Transverse colon (tissue), 4 donors: ENCODE results near the gene B4GALT2. TPM values are rescaled to one million over a fixed set of nuclear protein-coding genes. Genes with fewer than 3 reads are reported as not detected.
A peak's percentile ranks its signal among the peaks of the same experiment; 100 is the strongest.

Experiments used
- DNase-seq: peaks from one replicate; pipeline ENCODE4 v3.0.0-alpha.2; 2019
- H3K27ac ChIP-seq, 4 donors: fragments of 200-600 bp; sonication (generic); 2 replicates each; pipeline ENCODE4 v1.5.1; 2016 to 2018; ENCODE audit warnings: inconsistent platforms in 4 of 4
- H3K27me3 ChIP-seq: fragments of 200-600 bp; sonication (generic); 2 replicates; pipeline ENCODE4 v1.5.1; 2017; ENCODE audit warnings: inconsistent platforms
- H3K36me3 ChIP-seq, 4 donors: fragments of 200-600 bp; sonication (generic); 2 replicates each; pipeline ENCODE4 v1.5.1; 2017 to 2019; ENCODE audit warnings: inconsistent platforms in 4 of 4
- H3K4me1 ChIP-seq, 4 donors: fragments of 200-600 bp; sonication (generic); 2 replicates each; pipeline ENCODE4 v1.5.1; 2017 to 2020; ENCODE audit warnings: inconsistent platforms in 4 of 4
- H3K4me3 ChIP-seq, 4 donors: fragments of 200-600 bp; sonication (generic); 1 replicate in 1 of 4; 2 replicates in 3 of 4; pipeline versions ENCODE4 v1.5.1 to v1.6.1; 2017 to 2019; ENCODE audit warnings: inconsistent platforms in 4 of 4
- H3K9me3 ChIP-seq, 2 donors: fragments of 200-600 bp; sonication (generic); 2 replicates each; pipeline ENCODE4 v1.5.1; 2017 to 2019; ENCODE audit warnings: inconsistent platforms in 2 of 2
- EP300 ChIP-seq: sonication (generic); formaldehyde crosslinking; IDR thresholded peaks from one replicate; pipeline ENCODE4 v1.6.1; 2017; ENCODE audit warnings: antibody characterized with exemption, low read depth
- POLR2A ChIP-seq: fragments of 450-650 bp; IDR thresholded peaks from one replicate; pipeline ENCODE4 v1.6.1; 2016; ENCODE audit warnings: antibody characterized with exemption, mild to moderate bottlenecking, moderate library complexity
- POLR2AphosphoS5 ChIP-seq, 3 donors: sonication (generic); formaldehyde crosslinking; IDR thresholded peaks; one replicate each; pipeline ENCODE4 v1.6.1; 2016; ENCODE audit warnings: antibody characterized with exemption in 3 of 3
- WGBS, 2 donors: methylation state at CpG; one replicate each; pipeline ENCODE4 v1.1.5; 2018; ENCODE audit warnings: low coverage in 1 of 2; 5-methylcytosine and 5-hydroxymethylcytosine counted together
- in situ Hi-C, 4 donors: fragments of 200-750 bp; cut with MboI; loops; one replicate each; pipeline versions ENCODE4 v1.15.0 to v1.15.1; 2017; ENCODE audit warnings: low sequenced_read_pairs in 3 of 4, low pct_ligation_motif_present in 1 of 4, low pct_unique_long_range_greater_than_20kb in 1 of 4
- intact Hi-C: fragments of 100-400 bp; cut with DNase I; formaldehyde crosslinking; loops from one replicate; pipeline ENCODE4 v1.15.1; 2023; ENCODE audit warnings: low total_unique reads
- total RNA-seq, 4 donors: library from RNA; depleted of rRNA; stranded (reverse); fragments of >200 nt; gene quantifications; one replicate each; pipeline ENCODE4 v1.1.0, GENCODE V29; 2016
- TF ChIP-seq, protein P1 (sequence below), 5 experiments: fragments of 200-600 bp in 3 of 5; fragments of 450-650 bp in 2 of 5; sonication (generic) in 3 of 5; IDR thresholded peaks; 1 replicate in 2 of 5; 2 replicates in 3 of 5; pipeline ENCODE4 v1.5.1; 2016 to 2017; ENCODE audit warnings: antibody characterized with exemption in 5 of 5, inconsistent platforms in 3 of 5, mild to moderate bottlenecking in 2 of 5, moderate library complexity in 1 of 5

Gene B4GALT2
- total RNA-seq, 4 donors from 2014 or later, result 16.5 to 19.5 (median 18.6) TPM

DNA sequence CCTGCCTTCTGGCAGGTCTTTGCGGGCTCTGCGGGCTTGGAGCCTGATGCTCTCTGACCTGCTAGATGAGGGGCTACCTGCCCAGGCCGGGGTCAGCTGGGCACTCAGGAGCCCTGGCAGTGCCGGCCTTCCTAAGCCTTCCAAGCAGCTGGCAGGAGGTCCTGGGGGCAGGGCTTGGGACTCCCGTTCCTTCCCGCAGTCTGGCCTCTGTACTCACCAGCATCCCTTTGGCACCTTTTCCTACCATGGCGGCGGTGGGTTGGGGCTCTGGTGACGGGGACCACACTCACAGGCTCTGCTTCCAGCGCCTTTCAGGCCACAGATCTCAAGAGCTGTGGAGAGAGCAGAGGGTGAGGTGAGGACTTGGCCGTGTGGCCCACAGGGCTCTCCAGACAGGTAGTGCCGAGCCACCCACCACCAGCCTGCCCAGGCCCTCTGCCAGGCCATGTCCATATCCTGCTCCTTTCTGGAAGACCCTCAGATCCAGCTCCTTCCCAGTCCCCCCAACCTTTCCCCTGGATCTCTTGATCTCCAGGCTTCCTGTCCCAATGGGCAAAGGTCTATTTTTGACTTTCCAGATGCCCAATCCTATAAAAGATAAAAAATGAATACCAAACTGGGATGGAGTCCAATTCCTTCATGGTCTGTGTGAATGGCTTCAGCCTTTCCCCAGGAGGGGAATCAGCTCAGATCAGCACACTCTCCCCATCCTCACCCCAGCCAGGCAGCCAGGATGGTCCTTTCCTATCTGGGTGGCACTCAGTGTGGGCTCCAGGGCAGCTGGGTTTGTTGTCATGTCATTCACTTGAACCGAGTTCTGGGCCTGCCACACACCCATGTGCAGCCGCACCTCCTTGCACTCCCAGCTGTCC lies 45.3 kb downstream of the B4GALT2 start:
- in situ Hi-C loops, result no loop called here
- H3K36me3 ChIP-seq, result no peaks in the 10 kb centered on the region
- H3K4me1 ChIP-seq, result peaks cover 13 to 42% (median 28%) of the 10 kb centered on the region in 4 donors
- 80 to 91% methylated on average over 1 to 14 of the region's 14 CpGs for WGBS, 2 donors
- no peaks in the 10 kb centered on the region for H3K9me3 ChIP-seq
- TF ChIP-seq POLR2AphosphoS5 (IDR thresholded peaks at IDR 0.05) (no peak), POLR2A (no peak), EP300 (no peak)
- TF ChIP-seq, protein P1, sequence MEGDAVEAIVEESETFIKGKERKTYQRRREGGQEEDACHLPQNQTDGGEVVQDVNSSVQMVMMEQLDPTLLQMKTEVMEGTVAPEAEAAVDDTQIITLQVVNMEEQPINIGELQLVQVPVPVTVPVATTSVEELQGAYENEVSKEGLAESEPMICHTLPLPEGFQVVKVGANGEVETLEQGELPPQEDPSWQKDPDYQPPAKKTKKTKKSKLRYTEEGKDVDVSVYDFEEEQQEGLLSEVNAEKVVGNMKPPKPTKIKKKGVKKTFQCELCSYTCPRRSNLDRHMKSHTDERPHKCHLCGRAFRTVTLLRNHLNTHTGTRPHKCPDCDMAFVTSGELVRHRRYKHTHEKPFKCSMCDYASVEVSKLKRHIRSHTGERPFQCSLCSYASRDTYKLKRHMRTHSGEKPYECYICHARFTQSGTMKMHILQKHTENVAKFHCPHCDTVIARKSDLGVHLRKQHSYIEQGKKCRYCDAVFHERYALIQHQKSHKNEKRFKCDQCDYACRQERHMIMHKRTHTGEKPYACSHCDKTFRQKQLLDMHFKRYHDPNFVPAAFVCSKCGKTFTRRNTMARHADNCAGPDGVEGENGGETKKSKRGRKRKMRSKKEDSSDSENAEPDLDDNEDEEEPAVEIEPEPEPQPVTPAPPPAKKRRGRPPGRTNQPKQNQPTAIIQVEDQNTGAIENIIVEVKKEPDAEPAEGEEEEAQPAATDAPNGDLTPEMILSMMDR (IDR thresholded peaks at IDR 0.05), result no peak
- no peak overlapping the region for H3K4me3 ChIP-seq
- H3K27me3 ChIP-seq, result no peaks in the 10 kb centered on the region
- DNase-seq, result no peak
- no peak overlapping the region for H3K27ac ChIP-seq
- intact Hi-C loops, result no loop called here

DNA sequence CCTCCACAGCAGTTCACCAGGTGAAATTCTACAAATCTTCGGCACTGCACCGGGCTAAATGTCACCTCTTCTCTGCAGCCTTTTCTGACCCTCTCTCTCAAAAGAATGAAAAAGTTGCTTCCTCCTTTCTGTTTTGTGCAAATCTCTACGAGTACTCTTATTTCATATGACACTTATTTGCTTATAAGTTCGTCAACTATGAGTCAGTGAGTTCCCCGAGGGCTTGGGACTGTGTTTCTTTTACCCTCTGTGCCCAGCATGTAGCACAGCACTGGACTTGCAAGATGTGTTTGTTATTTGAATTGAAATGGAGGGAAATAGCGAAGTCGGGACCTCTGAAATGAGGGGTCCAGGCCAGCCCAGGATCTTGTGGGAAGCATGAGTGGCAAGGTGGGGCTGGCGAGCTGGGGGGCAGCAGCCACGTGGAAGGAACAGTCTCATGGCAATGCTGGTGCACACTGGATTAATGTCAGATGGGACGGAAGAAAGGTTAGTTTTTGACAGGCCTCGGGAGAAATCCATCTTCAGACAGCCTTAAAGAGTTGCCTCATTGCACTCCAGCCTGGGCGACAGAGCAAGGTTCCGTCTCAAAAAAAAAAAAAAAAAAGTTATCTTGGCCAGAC lies 46.0 kb downstream of the B4GALT2 start:
- Histone ChIP-seq H3K9me3 (no peaks in the 10 kb centered on the region), H3K27ac (peak overlapping the region; percentile 58 to 96 (median 86)), H3K27me3 (no peaks in the 10 kb centered on the region), H3K36me3 (no peaks in the 10 kb centered on the region), H3K4me3 (no peak overlapping the region), H3K4me1 (peaks cover 16 to 47% (median 32%) of the 10 kb centered on the region in 4 donors)
- intact Hi-C loops, result no loop called here
- in situ Hi-C loops, result loop anchor here in 1 of 4 donors (25.0 kb wide), 1 partner anchor 263 kb away; no protein-coding TSS in a partner anchor
- 80 to 81% methylated on average over 7 to 13 of the region's 13 CpGs for WGBS, 2 donors
- no peak for DNase-seq
- TF ChIP-seq POLR2A (no peak), EP300 (no peak), POLR2AphosphoS5 (IDR thresholded peaks at IDR 0.05) (no peak)
- TF ChIP-seq, protein P1 (IDR thresholded peaks at IDR 0.05), result no peak

DNA sequence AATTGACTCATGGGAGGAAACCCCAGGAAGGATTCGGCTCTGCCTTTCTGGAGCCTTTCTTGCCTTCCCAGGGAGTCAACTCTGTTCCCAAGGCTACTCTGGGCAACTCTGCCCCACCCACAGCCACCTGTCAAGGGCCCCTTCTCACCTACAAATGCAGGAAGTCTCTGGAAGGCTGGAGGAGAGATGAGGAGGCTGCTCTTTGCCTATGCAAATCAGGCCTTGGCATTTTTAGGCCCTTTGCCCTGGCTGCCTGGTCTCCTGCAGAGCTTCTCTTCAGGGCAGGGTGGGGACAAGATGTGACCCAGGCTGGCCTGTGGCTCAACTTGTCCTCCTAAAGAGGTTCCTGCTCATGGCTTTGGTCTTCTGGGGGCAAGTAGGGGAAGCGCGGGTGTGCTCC lies 46.8 kb downstream of the B4GALT2 start:
- DNase-seq, result peak; percentile 77
- 65 to 71% methylated on average over 1 to 3 of the region's 3 CpGs for WGBS, 2 donors
- in situ Hi-C loops (loop anchor here in 1 of 4 donors (25.0 kb wide), 1 partner anchor 264 kb away; no protein-coding TSS in a partner anchor), intact Hi-C loops (no loop called here)
- no peaks in the 10 kb centered on the region for H3K27me3 ChIP-seq
- H3K4me1 ChIP-seq, result peaks cover 18 to 47% (median 33%) of the 10 kb centered on the region in 4 donors
- H3K4me3 ChIP-seq, result no peak overlapping the region
- H3K27ac ChIP-seq, result peak overlapping the region; percentile 58 to 96 (median 86)
- H3K36me3 ChIP-seq, result no peaks in the 10 kb centered on the region
- TF ChIP-seq, protein P1 (IDR thresholded peaks at IDR 0.05), result no peak
- TF ChIP-seq POLR2AphosphoS5 (IDR thresholded peaks at IDR 0.05), result peak in 1 of 3 donors; percentile 24
- no peak for TF ChIP-seq EP300
- TF ChIP-seq POLR2A, result no peak
- H3K9me3 ChIP-seq, result no peaks in the 10 kb centered on the region

DNA sequence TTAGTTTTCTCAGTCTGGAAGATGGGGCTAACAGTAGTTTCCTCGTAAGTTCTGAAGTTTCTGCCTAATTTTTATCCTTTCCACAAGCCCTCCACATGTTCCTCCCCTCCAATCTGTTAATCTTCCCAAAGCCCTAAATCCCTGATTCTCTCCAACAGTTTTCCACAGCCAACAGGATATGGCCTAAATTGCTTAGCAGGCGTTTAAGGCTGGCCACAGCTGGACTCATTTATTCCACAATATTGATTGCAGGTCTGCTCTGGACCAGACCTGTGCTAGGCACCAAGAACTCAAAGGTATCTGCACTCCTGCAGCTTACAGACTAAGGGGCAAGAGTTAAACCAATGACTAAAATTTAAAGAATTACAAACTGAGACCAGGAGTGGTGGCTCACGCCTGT lies 48.3 kb downstream of the B4GALT2 start:
- Histone ChIP-seq H3K4me3 (no peak overlapping the region), H3K27ac (peak overlapping the region; percentile 52 to 96 (median 86)), H3K36me3 (no peaks in the 10 kb centered on the region), H3K27me3 (no peaks in the 10 kb centered on the region), H3K4me1 (peaks cover 25 to 57% (median 43%) of the 10 kb centered on the region in 4 donors), H3K9me3 (no peaks in the 10 kb centered on the region)
- DNase-seq, result no peak
- in situ Hi-C loops (loop anchor here in 1 of 4 donors (25.0 kb wide), 1 partner anchor 265 kb away; no protein-coding TSS in a partner anchor), intact Hi-C loops (no loop called here)
- WGBS, 2 donors, result 80 to 89% methylated on average over 1 to 3 of the region's 3 CpGs
- TF ChIP-seq, protein P1 (IDR thresholded peaks at IDR 0.05), result no peak
- TF ChIP-seq POLR2AphosphoS5 (IDR thresholded peaks at IDR 0.05) (no peak), EP300 (no peak), POLR2A (no peak)
